GM12878 (cell line): ENCODE results near the gene ATF4. TPM values are rescaled to one million over a fixed set of nuclear protein-coding genes. Genes with fewer than 3 reads are reported as not detected.

Experiments
- LARP7 ChIP-seq: fragments of 450-650 bp; IDR thresholded peaks from 2 replicates; pipeline ENCODE4 v1.6.1; 2017; ENCODE audit warnings: mild to moderate bottlenecking
- NFYB ChIP-seq: IDR thresholded peaks from 2 replicates; pipeline ENCODE4 v1.6.1; 2011; ENCODE audit warnings: low read depth, mild to moderate bottlenecking, low read length, improper control_type of control experiment, moderate library complexity; ENCODE audit not compliant: insufficient read depth
- NR2C1 ChIP-seq: fragments of 450-650 bp; IDR thresholded peaks from 2 replicates; pipeline ENCODE4 v1.6.1; 2017; ENCODE audit warnings: antibody characterized with exemption, mild to moderate bottlenecking, moderate library complexity
- NR2F1 ChIP-seq: fragments of 450-650 bp; conservative IDR thresholded peaks from 2 replicates; pipeline ENCODE4 v1.6.1; 2017; ENCODE audit warnings: mild to moderate bottlenecking
- RB1 ChIP-seq: fragments of 450-650 bp; formaldehyde crosslinking; IDR thresholded peaks from 2 replicates; pipeline ENCODE4 v1.6.1; 2017; ENCODE audit warnings: mild to moderate bottlenecking, borderline replicate concordance
- TCF12 ChIP-seq: IDR thresholded peaks from 2 replicates; pipeline ENCODE4 v1.6.1; 2011; ENCODE audit warnings: low read depth, mild to moderate bottlenecking, low read length
- YY1 ChIP-seq: IDR thresholded peaks from 2 replicates; pipeline ENCODE4 v1.6.1; 2011; ENCODE audit warnings: low read depth, mild to moderate bottlenecking, low read length
- ZNF274 ChIP-seq: IDR thresholded peaks from one replicate; pipeline ENCODE4 v1.8.0; 2011; ENCODE audit not compliant: insufficient read length, insufficient read depth
- polyA plus RNA-seq, 11 experiments: library from polyadenylated mRNA; depleted of rRNA in 4 of 11; unstranded in 6 of 11; stranded (reverse) in 5 of 11; fragments of >200 nt; fragmentation: Nextera tagmentation in 4 of 11; fragmentation: Illumina TruSeq in 1 of 11; extraction: Ambion mirVana in 4 of 11; extraction: Trizol in 1 of 11; gene quantifications; 1 replicate in 1 of 11; 2 replicates in 10 of 11; pipeline versions ENCODE4 v1.2.1 to v1.2.3, GENCODE V29; 2011 to 2016; ENCODE audit warnings: inconsistent platforms in 2 of 11, missing spikeins in 2 of 11, low read depth in 1 of 11
- total RNA-seq, 4 experiments: library from RNA; depleted of rRNA in 3 of 4; stranded (reverse); fragments of >200 nt in 3 of 4; fragmentation: Illumina TruSeq in 1 of 4; extraction: Trizol in 1 of 4; gene quantifications; 2 replicates each; pipeline versions ENCODE4 v1.2.1 to v1.2.3, GENCODE V29; 2013 to 2021
- TF ChIP-seq, protein P1 (sequence below): IDR thresholded peaks from 2 replicates; pipeline ENCODE4 v1.6.1; 2012; ENCODE audit warnings: mild to moderate bottlenecking, low read depth, low read length
- TF ChIP-seq, protein P2 (sequence below): fragments of 450-650 bp; IDR thresholded peaks from 2 replicates; pipeline ENCODE4 v1.6.1; 2016; ENCODE audit warnings: mild to moderate bottlenecking, moderate library complexity, borderline replicate concordance
- TF ChIP-seq, protein P3 (sequence below): fragments of 450-650 bp; IDR thresholded peaks from 2 replicates; pipeline ENCODE4 v1.6.1; 2016; ENCODE audit warnings: mild to moderate bottlenecking
- TF ChIP-seq, protein P4 (sequence below): fragments of 450-650 bp; IDR thresholded peaks from 2 replicates; pipeline ENCODE4 v1.6.1; 2017; ENCODE audit warnings: antibody characterized with exemption, mild to moderate bottlenecking, moderate library complexity
- TF ChIP-seq, protein P5 (sequence below): IDR thresholded peaks from 2 replicates; pipeline ENCODE4 v1.6.1; 2011; ENCODE audit warnings: low read depth, low read length, improper control_type of control experiment, borderline replicate concordance

The ATF4 gene
- total and polyA plus RNA-seq, 10 of the 15 experiments (the other 5 are each of a cell fraction or from before 2014, with no cell fraction given) = 88.3 to 605 (median 320) TPM

- TF ChIP-seq, protein P1, sequence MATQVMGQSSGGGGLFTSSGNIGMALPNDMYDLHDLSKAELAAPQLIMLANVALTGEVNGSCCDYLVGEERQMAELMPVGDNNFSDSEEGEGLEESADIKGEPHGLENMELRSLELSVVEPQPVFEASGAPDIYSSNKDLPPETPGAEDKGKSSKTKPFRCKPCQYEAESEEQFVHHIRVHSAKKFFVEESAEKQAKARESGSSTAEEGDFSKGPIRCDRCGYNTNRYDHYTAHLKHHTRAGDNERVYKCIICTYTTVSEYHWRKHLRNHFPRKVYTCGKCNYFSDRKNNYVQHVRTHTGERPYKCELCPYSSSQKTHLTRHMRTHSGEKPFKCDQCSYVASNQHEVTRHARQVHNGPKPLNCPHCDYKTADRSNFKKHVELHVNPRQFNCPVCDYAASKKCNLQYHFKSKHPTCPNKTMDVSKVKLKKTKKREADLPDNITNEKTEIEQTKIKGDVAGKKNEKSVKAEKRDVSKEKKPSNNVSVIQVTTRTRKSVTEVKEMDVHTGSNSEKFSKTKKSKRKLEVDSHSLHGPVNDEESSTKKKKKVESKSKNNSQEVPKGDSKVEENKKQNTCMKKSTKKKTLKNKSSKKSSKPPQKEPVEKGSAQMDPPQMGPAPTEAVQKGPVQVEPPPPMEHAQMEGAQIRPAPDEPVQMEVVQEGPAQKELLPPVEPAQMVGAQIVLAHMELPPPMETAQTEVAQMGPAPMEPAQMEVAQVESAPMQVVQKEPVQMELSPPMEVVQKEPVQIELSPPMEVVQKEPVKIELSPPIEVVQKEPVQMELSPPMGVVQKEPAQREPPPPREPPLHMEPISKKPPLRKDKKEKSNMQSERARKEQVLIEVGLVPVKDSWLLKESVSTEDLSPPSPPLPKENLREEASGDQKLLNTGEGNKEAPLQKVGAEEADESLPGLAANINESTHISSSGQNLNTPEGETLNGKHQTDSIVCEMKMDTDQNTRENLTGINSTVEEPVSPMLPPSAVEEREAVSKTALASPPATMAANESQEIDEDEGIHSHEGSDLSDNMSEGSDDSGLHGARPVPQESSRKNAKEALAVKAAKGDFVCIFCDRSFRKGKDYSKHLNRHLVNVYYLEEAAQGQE = no peak
- TF ChIP-seq, protein P2, sequence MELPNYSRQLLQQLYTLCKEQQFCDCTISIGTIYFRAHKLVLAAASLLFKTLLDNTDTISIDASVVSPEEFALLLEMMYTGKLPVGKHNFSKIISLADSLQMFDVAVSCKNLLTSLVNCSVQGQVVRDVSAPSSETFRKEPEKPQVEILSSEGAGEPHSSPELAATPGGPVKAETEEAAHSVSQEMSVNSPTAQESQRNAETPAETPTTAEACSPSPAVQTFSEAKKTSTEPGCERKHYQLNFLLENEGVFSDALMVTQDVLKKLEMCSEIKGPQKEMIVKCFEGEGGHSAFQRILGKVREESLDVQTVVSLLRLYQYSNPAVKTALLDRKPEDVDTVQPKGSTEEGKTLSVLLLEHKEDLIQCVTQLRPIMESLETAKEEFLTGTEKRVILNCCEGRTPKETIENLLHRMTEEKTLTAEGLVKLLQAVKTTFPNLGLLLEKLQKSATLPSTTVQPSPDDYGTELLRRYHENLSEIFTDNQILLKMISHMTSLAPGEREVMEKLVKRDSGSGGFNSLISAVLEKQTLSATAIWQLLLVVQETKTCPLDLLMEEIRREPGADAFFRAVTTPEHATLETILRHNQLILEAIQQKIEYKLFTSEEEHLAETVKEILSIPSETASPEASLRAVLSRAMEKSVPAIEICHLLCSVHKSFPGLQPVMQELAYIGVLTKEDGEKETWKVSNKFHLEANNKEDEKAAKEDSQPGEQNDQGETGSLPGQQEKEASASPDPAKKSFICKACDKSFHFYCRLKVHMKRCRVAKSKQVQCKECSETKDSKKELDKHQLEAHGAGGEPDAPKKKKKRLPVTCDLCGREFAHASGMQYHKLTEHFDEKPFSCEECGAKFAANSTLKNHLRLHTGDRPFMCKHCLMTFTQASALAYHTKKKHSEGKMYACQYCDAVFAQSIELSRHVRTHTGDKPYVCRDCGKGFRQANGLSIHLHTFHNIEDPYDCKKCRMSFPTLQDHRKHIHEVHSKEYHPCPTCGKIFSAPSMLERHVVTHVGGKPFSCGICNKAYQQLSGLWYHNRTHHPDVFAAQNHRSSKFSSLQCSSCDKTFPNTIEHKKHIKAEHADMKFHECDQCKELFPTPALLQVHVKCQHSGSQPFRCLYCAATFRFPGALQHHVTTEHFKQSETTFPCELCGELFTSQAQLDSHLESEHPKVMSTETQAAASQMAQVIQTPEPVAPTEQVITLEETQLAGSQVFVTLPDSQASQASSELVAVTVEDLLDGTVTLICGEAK = no peak
- TF ChIP-seq LARP7 (0 out of 2 replicates have a peak, but pooled peaks have one; percentile 20), NR2F1 (no peak), NFYB (no peak), RB1 (peak; percentile 69; the same call in 1 of the 2 replicates), NR2C1 (no peak), TCF12 (no peak), YY1 (0 out of 2 replicates have a peak, but pooled peaks have one; percentile 55), ZNF274 (no peak)
- TF ChIP-seq, protein P3, sequence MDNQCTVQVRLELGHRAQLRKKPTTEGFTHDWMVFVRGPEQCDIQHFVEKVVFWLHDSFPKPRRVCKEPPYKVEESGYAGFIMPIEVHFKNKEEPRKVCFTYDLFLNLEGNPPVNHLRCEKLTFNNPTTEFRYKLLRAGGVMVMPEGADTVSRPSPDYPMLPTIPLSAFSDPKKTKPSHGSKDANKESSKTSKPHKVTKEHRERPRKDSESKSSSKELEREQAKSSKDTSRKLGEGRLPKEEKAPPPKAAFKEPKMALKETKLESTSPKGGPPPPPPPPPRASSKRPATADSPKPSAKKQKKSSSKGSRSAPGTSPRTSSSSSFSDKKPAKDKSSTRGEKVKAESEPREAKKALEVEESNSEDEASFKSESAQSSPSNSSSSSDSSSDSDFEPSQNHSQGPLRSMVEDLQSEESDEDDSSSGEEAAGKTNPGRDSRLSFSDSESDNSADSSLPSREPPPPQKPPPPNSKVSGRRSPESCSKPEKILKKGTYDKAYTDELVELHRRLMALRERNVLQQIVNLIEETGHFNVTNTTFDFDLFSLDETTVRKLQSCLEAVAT = peak; percentile 57
- TF ChIP-seq, protein P4, sequence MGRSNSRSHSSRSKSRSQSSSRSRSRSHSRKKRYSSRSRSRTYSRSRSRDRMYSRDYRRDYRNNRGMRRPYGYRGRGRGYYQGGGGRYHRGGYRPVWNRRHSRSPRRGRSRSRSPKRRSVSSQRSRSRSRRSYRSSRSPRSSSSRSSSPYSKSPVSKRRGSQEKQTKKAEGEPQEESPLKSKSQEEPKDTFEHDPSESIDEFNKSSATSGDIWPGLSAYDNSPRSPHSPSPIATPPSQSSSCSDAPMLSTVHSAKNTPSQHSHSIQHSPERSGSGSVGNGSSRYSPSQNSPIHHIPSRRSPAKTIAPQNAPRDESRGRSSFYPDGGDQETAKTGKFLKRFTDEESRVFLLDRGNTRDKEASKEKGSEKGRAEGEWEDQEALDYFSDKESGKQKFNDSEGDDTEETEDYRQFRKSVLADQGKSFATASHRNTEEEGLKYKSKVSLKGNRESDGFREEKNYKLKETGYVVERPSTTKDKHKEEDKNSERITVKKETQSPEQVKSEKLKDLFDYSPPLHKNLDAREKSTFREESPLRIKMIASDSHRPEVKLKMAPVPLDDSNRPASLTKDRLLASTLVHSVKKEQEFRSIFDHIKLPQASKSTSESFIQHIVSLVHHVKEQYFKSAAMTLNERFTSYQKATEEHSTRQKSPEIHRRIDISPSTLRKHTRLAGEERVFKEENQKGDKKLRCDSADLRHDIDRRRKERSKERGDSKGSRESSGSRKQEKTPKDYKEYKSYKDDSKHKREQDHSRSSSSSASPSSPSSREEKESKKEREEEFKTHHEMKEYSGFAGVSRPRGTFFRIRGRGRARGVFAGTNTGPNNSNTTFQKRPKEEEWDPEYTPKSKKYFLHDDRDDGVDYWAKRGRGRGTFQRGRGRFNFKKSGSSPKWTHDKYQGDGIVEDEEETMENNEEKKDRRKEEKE = no peak
- TF ChIP-seq, protein P5, sequence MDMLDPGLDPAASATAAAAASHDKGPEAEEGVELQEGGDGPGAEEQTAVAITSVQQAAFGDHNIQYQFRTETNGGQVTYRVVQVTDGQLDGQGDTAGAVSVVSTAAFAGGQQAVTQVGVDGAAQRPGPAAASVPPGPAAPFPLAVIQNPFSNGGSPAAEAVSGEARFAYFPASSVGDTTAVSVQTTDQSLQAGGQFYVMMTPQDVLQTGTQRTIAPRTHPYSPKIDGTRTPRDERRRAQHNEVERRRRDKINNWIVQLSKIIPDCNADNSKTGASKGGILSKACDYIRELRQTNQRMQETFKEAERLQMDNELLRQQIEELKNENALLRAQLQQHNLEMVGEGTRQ = no peak
Observed at GRCh38 chr22:39534591-39535356, 14.4 kb downstream of the ATF4 start (continued).
